Right lobe of liver (tissue), 6 donors: ENCODE results near the gene MAP3K10. TPM values are rescaled to one million over a fixed set of nuclear protein-coding genes. Genes with fewer than 3 reads are reported as not detected.

Experiments
- ATAC-seq, 4 donors: fragments of 200-7000 bp; cut with Tn5 transposase; one replicate each; pipeline ENCODE4 v1.9.1; 2020; ENCODE audit warnings: mild to moderate bottlenecking in 4 of 4, moderate library complexity in 4 of 4
- DNase-seq, 3 donors: peaks; one replicate each; pipeline ENCODE4 v3.0.0-alpha.2; 2020
- H3K27ac ChIP-seq, 3 donors: fragments of 200-600 bp; one replicate each; pipeline ENCODE4 v1.8.0; 2022
- H3K27me3 ChIP-seq, 2 donors: fragments of 200-600 bp; one replicate each; pipeline ENCODE4 v1.8.0; 2022
- H3K36me3 ChIP-seq, 4 donors: fragments of 200-600 bp; sonication (generic) in 1 of 4; one replicate each; pipeline versions ENCODE4 v1.5.1 to v1.8.0; 2017 to 2022; ENCODE audit warnings: control low read depth in 1 of 4
- H3K4me1 ChIP-seq, 4 donors: fragments of 200-600 bp; sonication (generic) in 1 of 4; one replicate each; pipeline versions ENCODE4 v1.5.1 to v1.8.0; 2017 to 2022; ENCODE audit warnings: control low read depth in 1 of 4
- H3K4me3 ChIP-seq, 3 donors: fragments of 200-600 bp; one replicate each; pipeline ENCODE4 v1.8.0; 2022
- H3K9me3 ChIP-seq, 4 donors: fragments of 200-600 bp; sonication (generic) in 1 of 4; one replicate each; pipeline versions ENCODE4 v1.5.1 to v1.8.0; 2017 to 2022; ENCODE audit warnings: control low read depth in 1 of 4
- POLR2A ChIP-seq: fragments of 450-650 bp; IDR thresholded peaks from one replicate; pipeline ENCODE4 v1.6.1; 2017; ENCODE audit warnings: antibody characterized with exemption, mild to moderate bottlenecking
- WGBS: methylation state at CpG from one replicate; pipeline ENCODE4 v1.1.6; 2018; ENCODE audit warnings: low coverage, low lambda C conversion rate; ENCODE audit not compliant: insufficient coverage; ENCODE audit errors: missing lambda C conversion rate; 5-methylcytosine and 5-hydroxymethylcytosine counted together
- intact Hi-C, 2 donors: fragments of 100-400 bp; cut with DNase I; formaldehyde crosslinking; loops; one replicate each; pipeline versions ENCODE4 v1.11.2 to v1.14.1; 2022
- total RNA-seq, 6 experiments: library from RNA; depleted of rRNA in 2 of 6; stranded (reverse); fragments of >200 nt in 2 of 6; fragmentation: NEBNext Ultra II Directional in 3 of 6; extraction: Animal tissue kit (Norgen Biotek cat#: 25700) in 3 of 6; gene quantifications; one replicate each; pipeline versions ENCODE4 v1.1.0 to v1.2.4, GENCODE V29; 2016 to 2023
- TF ChIP-seq, protein P1 (sequence below), 4 donors: fragments of 200-600 bp in 3 of 4; fragments of 450-650 bp in 1 of 4; IDR thresholded peaks; one replicate each; pipeline versions ENCODE4 v1.5.1 to v1.8.0; 2016 to 2022; ENCODE audit warnings: antibody characterized with exemption in 4 of 4, mild to moderate bottlenecking in 2 of 4
- donor health status: DM: no; HTN: yes; CAD: no.
- donor health status: DM: no; HTN: no; CAD: no.
- donor health status: DM: no; HTN: no; CAD: no.
- donor health status: DM: no; HTN: yes; CAD: no.
- donor health status: DM: no; HTN: yes; CAD: no.

The MAP3K10 gene
- total RNA-seq, 6 experiments from 2014 or later: 4.2 to 7.0 (median 6.5) TPM

DNA sequence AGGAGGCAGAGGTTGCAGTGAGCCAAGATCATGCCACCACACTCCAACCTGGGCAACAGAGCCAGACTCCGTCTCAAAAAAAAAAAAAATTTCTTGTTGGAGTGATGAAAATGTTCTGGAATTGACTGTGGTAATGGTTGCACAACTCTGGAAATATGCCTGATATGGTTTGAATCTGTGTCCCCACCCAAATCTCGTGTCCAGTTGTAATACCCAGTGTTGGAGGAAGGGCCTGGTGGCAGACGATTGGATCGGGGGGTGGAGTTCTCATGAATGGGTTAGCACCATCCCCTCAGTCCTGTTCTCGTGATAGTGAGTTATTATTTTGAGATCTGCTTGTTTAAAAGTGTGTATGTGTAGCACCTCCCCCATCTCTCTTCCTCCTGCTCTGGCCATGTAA is 41.1 kb upstream of the MAP3K10 start:
- TF ChIP-seq, protein P1, sequence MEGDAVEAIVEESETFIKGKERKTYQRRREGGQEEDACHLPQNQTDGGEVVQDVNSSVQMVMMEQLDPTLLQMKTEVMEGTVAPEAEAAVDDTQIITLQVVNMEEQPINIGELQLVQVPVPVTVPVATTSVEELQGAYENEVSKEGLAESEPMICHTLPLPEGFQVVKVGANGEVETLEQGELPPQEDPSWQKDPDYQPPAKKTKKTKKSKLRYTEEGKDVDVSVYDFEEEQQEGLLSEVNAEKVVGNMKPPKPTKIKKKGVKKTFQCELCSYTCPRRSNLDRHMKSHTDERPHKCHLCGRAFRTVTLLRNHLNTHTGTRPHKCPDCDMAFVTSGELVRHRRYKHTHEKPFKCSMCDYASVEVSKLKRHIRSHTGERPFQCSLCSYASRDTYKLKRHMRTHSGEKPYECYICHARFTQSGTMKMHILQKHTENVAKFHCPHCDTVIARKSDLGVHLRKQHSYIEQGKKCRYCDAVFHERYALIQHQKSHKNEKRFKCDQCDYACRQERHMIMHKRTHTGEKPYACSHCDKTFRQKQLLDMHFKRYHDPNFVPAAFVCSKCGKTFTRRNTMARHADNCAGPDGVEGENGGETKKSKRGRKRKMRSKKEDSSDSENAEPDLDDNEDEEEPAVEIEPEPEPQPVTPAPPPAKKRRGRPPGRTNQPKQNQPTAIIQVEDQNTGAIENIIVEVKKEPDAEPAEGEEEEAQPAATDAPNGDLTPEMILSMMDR (IDR thresholded peaks at IDR 0.05): no peak
- no peak for TF ChIP-seq POLR2A
- no peak overlapping the region for H3K27ac ChIP-seq
- H3K4me1 ChIP-seq: no peaks in the 10 kb centered on the region
- H3K36me3 ChIP-seq: no peaks in the 10 kb centered on the region
- H3K9me3 ChIP-seq: no peaks in the 10 kb centered on the region
- ATAC-seq (no peak), DNase-seq (peak in 1 of 3 donors; percentile 9)
- intact Hi-C loops: no loop called here
- no peak overlapping the region for H3K4me3 ChIP-seq
- 76% methylated on average over 3 of the region's 5 CpGs for WGBS
- no peaks in the 10 kb centered on the region for H3K27me3 ChIP-seq

GRCh38 chr19:40154121-40154680 is 37.0 kb upstream of the MAP3K10 start:
- H3K36me3 ChIP-seq: no peaks in the 10 kb centered on the region
- no peak overlapping the region for H3K27ac ChIP-seq
- 47% methylated on average over 5 of the region's 11 CpGs for WGBS
- peak in 1 of 3 donors; percentile 10 for DNase-seq
- no peak overlapping the region for H3K4me3 ChIP-seq
- TF ChIP-seq, protein P1 (IDR thresholded peaks at IDR 0.05): no peak
- no peak for TF ChIP-seq POLR2A
- no peaks in the 10 kb centered on the region for H3K4me1 ChIP-seq
- intact Hi-C loops: no loop called here
- no peaks in the 10 kb centered on the region for H3K27me3 ChIP-seq
- no peak for ATAC-seq
- H3K9me3 ChIP-seq: no peaks in the 10 kb centered on the region

DNA sequence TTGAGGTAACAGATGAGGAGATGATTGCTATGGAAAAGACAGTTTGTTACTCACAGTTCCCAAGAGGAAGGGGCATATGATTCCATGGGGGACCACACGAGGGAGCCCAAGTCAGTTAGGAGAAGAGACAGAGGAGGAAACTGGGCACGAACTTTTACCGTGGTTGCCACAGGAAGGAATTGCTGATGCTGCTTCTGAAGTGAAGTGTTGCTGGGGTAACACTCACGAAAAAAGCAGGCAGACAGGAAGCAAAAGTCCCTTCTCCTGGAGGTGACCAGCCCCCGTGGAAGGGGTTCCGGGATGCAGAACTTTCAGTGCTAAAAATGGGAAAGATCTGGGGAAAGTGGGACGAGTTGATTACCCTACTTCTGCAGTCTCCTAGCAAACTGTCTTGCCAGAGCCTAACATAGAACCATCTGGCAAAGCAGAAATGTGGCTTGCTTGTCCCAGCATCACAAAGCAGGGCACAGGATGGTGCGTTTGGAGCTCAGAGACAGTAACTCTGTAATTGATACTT is 35.4 kb upstream of the MAP3K10 start:
- ATAC-seq (peak in 1 of 4 donors; percentile 75), DNase-seq (no peak)

GRCh38 chr19:40157059-40157458 is 34.2 kb upstream of the MAP3K10 start:
- Histone ChIP-seq H3K4me3 (no peak overlapping the region), H3K4me1 (no peaks in the 10 kb centered on the region), H3K27me3 (no peaks in the 10 kb centered on the region), H3K27ac (no peak overlapping the region), H3K9me3 (no peaks in the 10 kb centered on the region), H3K36me3 (no peaks in the 10 kb centered on the region)
- intact Hi-C loops: no loop called here
- DNase-seq (no peak), ATAC-seq (no peak)
- TF ChIP-seq, protein P1 (IDR thresholded peaks at IDR 0.05): no peak
- no peak for TF ChIP-seq POLR2A
- WGBS: 94% methylated on average over 5 of the region's 6 CpGs

More for the DNA sequence above, 35.4 kb upstream of the MAP3K10 start:
- no peak overlapping the region for H3K4me3 ChIP-seq
- no peak overlapping the region for H3K27ac ChIP-seq
- WGBS: 24% methylated on average over 8 of the region's 8 CpGs
- no peaks in the 10 kb centered on the region for H3K36me3 ChIP-seq
- TF ChIP-seq POLR2A: no peak
- TF ChIP-seq, protein P1 (IDR thresholded peaks at IDR 0.05): peak; percentile 16 to 40 (median 20)
- no peaks in the 10 kb centered on the region for H3K27me3 ChIP-seq
- intact Hi-C loops: no loop called here
- no peaks in the 10 kb centered on the region for H3K4me1 ChIP-seq
- H3K9me3 ChIP-seq: no peaks in the 10 kb centered on the region
